NCI-H146 treated with DMSO at 0.1 percent for 48 hours (cell line): ENCODE results near the gene IFIT3.
A peak's percentile ranks its signal among the peaks of the same experiment; 100 is the strongest.
"Not testable (repeated sequence)": the region's sequence is repeated elsewhere in the genome, so short reads cannot be mapped to it uniquely, and the experiment has no call there.

Experiments
- DNase-seq: peaks from one replicate; lab custom pipeline; 2025; ENCODE audit not compliant: unreplicated experiment; lab: John Stamatoyannopoulos, UW

The IFIT3 gene

GRCh38 chr10:89327803-89328441 lies at the start of gene IFIT3:
Gene IFIT3 (plus strand): TSS chr10:89327997. CDS start chr10:89328074, 77 bp downstream.
- DNase-seq: no peak

- no peak for DNase-seq
These were observed 49.7 kb upstream of the IFIT3 start for GRCh38 chr10:89278034-89278535.

- no peak for DNase-seq
These were observed 48.9 kb upstream of the IFIT3 start for GRCh38 chr10:89278900-89279392.

- no peak for DNase-seq
These were observed 48.4 kb upstream of the IFIT3 start for GRCh38 chr10:89279421-89279869.

GRCh38 chr10:89280508-89280907 lies 47.3 kb upstream of the IFIT3 start:
- DNase-seq: no peak

- no peak for DNase-seq
These were observed 46.0 kb upstream of the IFIT3 start for GRCh38 chr10:89281606-89282395.

GRCh38 chr10:89283025-89283935 lies 44.5 kb upstream of the IFIT3 start:
- peak; percentile 65 for DNase-seq

GRCh38 chr10:89283936-89284475 lies 43.8 kb upstream of the IFIT3 start:
- DNase-seq: peak; percentile 73

GRCh38 chr10:89284711-89285110 lies 43.1 kb upstream of the IFIT3 start:
- DNase-seq: not testable (repeated sequence)

- DNase-seq: not testable (repeated sequence)
These were observed 42.5 kb upstream of the IFIT3 start for GRCh38 chr10:89285303-89285702.

GRCh38 chr10:89294721-89295239 lies 33.0 kb upstream of the IFIT3 start:
- no peak for DNase-seq

GRCh38 chr10:89295597-89295996 lies 32.2 kb upstream of the IFIT3 start:
- DNase-seq: no peak

- no peak for DNase-seq
These were observed 31.6 kb upstream of the IFIT3 start for GRCh38 chr10:89296220-89296648.

GRCh38 chr10:89297356-89297755 lies 30.4 kb upstream of the IFIT3 start:
- DNase-seq: no peak

GRCh38 chr10:89297791-89298190 lies 30.0 kb upstream of the IFIT3 start:
- DNase-seq: no peak

GRCh38 chr10:89299031-89299430 lies 28.8 kb upstream of the IFIT3 start:
- no peak for DNase-seq

- no peak for DNase-seq
These were observed 26.6 kb upstream of the IFIT3 start for GRCh38 chr10:89301232-89301631.

GRCh38 chr10:89301721-89302445 lies 25.9 kb upstream of the IFIT3 start, which contains the start of gene IFIT2:
Gene IFIT2 (plus strand): TSS chr10:89302046. CDS start chr10:89302124, 78 bp downstream.
- DNase-seq: peak; percentile 9

- DNase-seq: no peak
These were observed 25.2 kb upstream of the IFIT3 start for GRCh38 chr10:89302625-89303024.

- DNase-seq: no peak
These were observed 24.6 kb upstream of the IFIT3 start for GRCh38 chr10:89303161-89303560.
